ENCODE data around the gene MED1.
"Not testable (repeated sequence)": the region's sequence is repeated elsewhere in the genome, so short reads cannot be mapped to it uniquely, and the experiment has no call there.

MED1 gene

DNA sequence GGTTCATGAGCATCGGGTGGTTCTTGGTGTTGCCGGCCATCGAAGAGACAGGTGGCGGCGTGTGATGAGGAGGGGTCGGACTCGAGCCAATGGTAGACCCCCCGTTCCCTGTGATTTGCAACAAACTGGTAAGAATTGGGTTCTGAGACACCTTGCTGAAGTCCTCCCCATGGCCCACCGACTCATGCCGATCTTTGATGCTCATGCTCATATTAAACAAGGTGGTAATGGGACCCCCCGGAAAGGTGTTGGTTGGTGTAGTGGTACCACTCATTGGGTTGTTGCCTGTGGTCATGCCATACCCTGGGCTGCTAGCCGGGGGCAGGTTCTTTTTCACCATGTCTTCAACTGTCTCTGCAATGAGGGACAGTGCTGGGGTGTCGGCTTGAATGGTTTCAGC is 40.8 kb downstream of the MED1 start:
- no peak for DNase-seq

DNA sequence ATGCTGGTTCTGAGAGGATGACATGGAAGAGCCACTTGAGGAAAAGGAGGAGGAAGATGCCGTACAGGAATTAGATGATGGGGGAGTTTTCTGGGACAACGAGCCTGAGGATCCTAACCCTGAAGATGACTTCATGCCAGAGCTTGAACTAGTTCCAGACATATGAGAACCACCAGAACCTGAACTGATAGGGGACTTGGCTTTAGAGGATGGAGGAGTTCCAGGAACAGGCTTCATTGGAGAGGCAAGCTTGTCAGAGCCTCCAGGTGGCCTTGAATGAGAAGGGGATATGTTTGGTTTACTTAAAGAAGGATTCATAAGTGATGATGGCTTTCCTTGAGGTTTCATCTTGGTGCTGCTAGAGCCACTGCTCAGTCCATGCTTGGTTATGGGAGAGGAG is 42.7 kb downstream of the MED1 start:
- no peak for DNase-seq

DNA sequence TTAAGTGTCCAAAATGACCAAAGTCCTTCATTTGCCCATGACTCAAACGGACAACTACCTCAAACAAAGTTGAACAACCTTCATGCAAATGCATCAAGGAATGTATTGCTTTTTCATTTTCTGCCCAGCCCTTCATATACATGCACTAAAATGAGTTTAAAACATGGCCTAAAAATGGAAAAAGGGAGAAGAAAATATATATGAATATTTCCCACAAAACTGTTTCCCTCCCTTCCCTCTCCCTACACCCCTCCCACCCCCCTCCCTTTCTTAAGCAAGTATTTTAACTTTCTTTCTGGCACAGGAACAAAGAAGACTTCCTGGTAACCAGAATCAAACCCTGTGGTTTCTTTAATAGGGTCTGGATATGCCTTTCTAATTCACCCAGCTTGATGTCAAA is 44.1 kb downstream of the MED1 start:
- DNase-seq: no peak

DNA sequence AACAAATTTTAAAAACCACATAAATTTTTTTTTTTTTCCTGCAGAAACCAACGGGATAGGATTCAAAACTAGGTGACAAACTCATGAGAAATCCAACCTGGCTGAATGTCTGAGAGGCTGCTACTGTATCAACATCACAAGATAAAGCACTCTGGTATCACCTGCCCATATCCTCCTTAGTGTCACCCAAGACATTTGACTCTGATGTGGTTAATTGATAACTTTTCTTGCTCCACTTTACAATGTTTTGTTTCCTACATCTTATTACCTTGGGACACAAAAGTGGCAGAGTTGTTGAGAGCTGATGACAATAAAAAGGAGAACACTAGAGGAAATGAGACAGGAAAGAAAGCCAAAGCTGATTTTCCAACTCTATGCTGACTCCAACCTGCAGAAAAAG is 45.6 kb downstream of the MED1 start:
- no peak for DNase-seq

DNA sequence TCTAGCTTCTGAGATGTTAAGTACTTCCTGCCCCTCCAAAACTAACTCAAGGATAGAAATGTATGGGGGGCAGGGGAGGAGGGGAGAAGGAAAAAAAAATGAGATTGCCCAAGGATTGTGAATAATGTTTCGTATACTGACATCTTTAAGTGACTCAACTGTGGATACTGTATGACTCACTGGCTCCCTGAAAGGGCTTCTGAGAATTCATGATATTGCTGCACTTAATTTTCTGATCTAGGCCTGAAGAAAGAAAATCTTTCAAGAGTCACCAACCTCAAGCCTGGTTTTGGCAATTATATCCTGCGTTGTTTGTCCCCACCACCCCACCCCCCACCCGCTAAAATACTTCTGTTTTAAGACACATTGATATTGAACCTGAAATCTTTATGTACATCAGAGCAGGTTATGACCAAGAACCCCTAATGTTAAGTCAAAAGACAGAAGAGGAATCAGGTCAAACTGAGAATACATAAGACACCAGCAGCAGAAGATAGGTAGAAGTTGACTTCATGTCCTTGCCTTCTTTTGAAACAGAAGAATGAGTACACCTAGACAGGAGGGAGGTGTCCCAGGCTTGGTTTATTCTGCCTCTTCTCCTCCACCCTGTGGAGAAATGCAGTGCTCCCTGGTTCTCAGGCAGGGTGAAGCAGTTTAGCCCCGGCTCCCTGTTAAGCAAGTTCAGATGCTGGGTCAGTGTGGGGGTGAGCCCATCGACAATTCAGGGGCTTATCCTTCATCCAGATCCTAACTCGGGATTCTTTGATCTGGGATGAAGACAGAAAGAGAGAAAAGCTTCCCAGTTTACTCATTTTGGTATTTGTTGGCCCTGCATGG is 46.3 kb downstream of the MED1 start:
- peak; percentile 33 to 42 for DNase-seq

DNA sequence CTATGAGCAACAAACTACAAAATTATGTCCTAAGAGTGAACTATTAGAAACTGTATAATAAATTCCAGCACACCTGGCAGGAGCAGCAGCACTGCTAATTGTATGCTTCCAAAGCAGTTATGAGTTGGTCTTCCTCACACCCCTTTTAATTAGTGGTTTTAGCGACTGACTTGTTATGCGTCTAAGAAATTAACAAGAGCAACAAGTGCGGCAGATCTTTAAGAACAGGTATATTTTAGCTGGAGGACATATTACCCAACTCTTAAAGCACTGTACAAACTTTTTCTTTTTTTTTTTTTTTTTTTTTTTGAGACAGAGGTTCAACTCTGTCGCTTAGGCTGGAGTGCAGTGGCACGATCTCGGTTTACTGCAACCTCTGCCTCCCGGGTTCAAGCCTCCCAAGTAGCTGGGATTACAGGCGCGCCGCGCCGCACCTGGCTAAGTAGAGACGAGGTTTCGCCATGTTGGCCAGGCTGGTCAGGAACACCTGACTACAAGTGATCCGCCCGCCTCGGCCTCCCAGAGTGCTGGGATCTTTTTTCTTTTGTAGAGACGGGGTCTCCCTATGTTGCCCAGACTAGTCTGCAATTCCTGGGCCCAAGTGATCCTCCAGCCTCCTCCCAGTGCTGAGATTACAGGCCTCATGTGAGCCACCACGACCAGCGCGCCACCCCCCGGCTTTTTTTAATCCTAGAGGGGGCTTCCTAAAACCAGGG is 48.0 kb downstream of the MED1 start:
- DNase-seq: peak in 1 of 2 experiments; percentile 27

DNA sequence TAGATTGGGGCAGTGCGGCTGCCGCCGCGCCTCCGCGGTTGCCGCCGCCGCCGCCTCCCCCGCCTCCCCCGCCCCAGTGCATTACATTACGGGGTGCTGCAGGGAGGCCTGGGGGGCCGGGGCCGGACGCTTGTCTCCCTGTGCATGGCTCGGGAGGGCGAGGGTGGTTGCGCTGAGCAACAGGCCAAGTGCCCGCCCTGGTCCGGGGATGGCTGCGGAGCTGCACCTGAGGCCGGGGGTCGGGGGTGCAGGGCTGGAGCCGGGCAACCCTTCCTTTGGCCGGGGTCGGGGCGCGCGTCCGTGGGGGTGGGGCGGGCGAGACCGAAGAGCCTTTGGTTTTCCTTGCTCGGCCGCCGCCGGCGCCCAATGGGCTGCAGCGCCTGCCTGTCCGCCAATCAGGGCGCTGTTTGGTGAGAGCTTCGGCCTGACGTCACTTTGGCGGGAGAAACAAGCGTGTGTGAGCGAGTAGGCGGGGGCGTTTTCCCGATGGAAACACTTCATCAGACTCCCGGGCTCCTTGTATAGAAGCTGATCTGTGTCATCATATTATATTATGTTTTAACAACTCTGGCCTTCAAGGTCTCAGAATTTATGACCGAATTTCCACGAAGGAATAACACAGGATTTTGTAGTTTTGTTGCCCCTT is 48.7 kb downstream of the MED1 start:
- peak; percentile 93 for DNase-seq

DNA sequence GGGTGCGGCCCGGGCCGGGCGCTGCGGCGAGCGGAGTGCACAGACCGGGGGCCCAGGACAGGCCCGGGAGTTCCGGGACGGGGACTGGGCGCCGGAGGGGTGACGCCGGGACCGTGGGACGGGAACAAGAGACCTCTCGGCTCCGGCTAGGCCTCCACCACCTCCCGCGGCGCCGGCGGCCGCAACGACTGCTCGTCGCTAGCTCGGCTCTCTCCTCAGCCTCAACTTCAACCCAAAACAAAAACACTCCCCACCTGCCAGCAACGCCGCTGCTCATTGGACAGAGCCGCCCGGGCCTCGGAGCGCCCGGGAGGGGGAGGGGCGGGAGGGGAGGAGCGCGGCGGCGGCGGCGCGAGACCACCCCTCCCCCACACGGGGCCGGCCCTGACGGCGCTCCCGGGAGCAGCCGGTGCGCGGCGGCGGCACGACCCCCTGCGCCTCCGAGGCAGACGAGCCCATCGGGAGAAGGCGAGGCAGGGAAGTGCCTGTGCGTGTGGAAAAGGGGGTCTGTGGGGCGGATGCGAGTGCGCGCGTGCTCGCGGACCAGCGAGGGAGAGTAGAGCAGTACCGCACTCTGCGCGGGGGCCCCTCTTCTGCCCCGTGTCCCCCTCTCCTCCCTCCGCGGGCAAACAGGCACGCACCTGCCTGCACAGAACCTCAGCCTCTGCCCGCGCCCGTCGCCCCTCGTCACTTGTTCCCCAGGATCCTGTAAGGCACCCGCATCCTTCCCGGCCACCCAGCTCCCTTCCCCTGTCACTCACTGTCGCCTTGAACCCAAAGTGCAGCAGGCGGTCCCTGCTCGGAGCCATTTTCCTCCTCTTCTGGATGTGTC is 49.4 kb downstream of the MED1 start, which contains the start of gene FBXL20:
Gene FBXL20, minus strand, starts transcription at position 215 of the 832 bp plus-strand sequence. CDS start 224 bp downstream, outside the sequence.
- DNase-seq: peak; percentile 94

DNA sequence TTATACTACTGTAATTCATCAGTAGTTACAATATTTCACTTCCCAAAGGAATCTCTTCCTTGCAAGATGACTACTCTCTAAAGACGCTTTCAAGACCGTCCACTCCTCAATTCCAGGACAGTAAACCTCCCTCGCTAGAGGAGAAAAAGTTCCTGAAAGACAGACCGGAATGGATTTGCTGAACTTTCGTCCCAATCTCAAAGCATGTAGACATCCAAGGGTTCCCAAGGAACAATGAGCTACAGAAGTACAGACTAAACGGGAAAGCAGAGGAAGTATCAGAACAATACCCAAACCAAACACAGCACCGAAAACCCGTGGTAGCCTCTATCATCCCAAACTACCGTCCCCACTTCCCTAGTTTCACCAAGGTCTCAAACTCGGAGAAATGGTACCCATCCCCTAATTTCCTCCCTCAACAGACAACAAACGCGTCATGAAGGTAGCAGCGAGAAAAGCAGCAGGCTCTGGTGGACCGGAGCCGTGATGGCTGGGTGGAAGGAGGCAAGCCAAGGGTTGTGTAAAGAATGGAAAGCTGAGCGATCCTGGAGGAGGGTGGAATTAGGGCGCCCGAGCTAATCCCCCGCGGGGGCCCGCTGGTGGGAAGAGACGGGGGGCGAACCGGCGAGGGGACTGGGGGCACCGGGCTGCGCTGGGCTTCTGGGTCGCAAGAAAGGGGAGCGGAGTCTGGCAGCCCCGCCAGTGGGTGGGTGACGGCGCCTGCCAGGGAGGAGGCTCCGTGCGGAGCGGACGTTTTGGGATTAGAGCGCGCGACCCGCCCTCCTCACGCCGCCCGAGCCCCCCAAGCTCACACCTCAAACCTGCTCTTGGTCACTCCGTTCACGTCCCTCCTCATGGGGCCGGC is 50.3 kb downstream of the MED1 start:
- DNase-seq: no peak

DNA sequence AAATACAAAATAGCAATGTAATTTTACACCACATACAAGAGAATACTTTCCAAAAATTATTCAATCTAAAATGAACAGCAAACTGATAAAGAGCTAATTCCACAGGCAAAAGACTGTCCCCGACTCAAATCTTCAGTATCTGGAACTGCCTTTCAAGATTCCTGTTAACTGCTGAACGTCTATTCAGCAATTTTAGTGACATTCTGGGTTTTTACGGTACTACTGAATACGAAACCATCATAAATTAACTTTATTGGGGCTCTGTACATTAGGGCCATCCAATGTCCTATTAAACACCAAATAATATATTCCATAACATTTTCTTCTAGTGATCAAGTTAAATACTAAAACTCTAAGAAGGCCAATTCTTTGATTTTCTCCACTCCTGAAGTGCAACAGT is 51.3 kb downstream of the MED1 start:
- no peak for DNase-seq

DNA sequence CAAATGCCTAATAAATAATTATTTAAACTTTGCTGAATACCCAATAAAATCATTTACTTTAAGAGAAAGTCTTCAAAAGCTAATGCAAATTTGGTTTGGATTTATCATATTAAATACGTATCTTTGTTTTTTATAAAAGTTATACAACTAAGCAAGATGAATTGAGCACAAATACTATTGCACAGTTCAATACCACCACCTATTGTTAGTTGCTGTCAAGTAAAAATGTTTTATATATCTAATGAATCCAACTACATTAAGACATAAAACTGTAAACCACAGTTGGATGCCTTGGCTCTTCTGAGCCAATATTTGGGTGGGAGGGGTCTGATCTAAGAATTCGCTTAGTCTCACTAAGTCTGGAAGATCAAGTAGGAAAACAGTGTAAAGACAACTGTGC is 57.3 kb downstream of the MED1 start:
- DNase-seq: no peak

DNA sequence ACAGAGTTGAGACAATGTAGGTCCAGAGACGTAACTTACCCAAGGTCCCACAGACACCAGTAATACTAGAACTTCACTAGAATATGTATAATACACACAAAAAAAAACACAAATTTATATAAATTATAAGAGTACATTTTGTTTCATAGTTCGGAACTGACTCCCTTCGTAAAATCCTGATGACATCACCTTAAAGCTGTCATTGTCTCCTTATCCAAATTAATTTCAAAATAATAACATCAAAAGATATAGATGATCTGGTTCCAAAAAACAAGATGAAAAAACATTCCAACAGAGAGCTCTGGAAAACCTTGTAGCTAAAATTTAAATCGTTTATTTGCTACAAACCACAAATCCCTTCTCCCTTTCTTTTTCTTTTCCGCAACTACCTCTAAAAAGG is 59.6 kb downstream of the MED1 start:
- no peak for DNase-seq

DNA sequence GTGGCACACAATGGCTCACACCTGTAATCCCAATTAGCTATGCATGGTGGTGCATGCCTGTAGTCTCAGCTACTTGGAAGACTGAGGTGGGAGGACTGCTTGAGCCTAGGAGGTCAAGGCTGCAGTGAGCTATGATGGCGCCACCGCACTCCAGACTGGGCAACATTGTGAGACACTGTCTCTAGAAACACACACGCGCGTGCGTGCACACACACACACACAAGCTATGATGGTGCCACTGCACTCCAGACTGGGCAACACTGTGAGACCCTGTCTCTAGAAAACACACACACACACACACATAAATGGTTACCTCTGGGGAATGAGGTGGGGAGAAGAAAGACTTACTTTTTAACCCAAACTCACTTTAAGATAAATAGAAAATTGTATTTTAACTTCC is 66.0 kb downstream of the MED1 start:
- no peak for DNase-seq

DNA sequence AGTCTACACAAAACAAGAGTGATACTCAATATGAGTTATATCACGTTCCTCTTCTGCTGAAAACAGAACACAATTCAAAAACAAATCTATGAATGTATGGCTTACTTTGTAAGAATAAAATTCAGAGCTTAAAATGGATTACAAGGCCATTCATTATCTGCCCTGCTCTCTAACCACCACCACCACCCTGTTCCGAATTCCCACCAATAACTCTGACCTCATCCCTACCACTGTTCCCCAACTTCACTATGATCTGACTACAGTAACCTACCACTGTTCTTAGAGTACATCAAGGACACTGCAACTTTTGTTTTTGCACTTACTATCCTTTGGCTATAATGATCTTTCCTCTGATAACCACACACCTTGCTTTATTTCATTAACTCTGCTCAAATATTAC is 70.9 kb downstream of the MED1 start:
- DNase-seq: no peak

DNA sequence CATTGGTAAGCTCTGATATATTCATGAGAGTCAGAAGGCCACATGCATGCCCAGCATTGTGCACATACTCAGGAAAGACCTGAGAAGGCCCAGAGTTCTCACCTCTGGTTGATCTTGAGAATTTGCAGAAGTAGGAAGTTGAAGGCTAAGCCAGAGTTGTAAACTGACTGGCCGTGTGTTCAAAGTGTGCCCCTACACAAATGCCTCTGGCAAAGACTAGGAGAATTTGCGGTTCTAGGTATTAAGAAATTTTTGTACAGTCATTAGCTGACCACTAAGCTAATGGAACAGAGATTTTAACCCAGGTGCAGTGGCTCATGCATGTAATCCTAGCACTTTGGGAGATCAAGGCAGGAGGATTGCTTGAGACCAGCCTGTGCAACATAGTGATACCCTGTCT is 74.6 kb downstream of the MED1 start:
- DNase-seq: no peak

DNA sequence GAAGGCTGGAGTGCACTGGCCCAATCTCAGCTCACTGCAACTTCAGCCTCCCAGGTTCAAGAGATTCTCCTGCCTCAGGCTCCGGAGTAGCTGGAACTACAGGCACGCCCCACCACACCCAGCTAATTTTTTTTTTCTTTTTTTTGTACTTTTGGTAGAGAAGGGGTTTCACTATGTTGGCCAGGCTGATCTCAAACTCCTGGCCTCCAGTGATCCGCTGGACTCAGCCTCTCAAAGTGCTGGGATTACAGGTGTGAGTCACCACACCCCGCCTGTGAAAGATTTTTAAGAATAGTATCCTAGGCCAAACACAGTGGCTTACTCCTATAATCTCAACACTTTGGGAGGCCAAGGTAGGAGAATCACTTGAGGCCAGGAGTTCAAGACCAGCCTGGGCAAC is 83.3 kb downstream of the MED1 start:
- not testable (repeated sequence) for DNase-seq

DNA sequence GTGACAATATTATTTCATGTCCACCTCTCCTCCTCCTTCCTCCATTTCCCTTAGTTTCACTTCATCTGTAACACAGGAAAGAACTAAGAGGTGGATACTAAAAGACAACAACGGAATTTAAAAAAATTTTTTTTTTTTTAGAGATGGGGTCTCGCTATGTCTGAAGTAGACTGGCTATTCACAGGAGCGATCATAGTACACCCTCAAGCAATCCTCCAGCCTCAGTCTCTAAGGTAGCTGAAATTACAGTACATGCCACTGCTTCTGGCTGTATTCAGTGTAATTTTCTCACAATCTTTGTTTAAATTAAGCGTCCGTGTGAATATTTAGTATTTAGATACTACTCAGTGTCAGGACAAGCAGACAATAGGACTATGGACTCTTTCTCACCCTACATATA is 85.2 kb downstream of the MED1 start:
- no peak for DNase-seq

DNA sequence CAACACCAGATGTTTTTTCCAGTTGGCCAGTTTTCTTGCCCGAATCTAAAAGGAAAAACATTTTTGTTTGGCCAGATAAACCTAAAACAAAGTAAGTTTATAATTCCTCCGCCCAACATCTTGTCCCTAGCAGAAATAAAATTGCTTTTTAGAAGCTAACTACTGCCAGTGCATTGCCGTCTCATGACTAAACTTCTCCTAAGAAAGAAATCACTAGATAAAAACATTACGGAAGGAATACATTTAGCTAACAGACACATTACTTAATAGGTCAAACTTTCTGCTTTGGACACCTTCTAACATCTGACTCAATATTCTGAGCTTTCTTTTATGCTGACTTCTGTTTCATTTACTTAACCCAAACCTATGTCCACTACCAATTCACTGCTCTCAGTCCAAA is 85.8 kb downstream of the MED1 start:
- DNase-seq: no peak

DNA sequence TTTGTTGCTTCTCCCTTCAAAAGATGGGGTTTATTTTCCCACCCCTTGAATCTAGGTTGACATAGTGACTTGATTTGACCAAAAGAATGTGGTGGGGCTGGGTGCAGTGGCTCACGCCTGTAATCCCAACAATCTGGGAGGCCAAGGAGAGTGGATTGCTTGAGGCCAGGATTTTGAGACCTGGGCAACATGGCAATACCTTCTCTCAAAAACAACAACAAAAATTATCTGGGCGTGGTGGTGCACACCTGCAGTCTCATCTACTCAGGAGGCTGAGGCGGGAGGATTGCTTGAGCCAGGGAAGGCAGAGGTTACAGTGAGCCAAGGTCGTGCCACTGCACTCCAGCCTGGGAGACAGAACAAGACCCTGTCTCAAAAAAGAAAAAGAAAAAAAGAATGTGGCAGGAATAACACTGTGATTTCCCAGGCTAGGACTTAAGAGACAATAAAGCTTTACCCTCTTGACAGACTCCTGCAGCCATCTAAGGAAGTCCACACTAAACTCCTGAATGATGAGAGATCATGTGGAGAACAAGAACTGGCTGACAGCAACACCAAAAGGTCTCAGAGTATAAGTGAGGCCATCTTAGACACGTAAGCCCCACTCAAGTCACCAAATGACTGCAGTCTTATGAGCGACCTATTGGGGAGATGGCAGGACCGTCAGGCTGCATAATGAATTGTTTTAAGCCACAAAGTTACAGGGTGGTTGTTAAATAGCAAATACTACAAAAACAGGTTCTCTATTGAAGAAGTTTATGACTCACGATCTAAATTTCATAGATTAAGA is 86.6 kb downstream of the MED1 start:
- no peak for DNase-seq

DNA sequence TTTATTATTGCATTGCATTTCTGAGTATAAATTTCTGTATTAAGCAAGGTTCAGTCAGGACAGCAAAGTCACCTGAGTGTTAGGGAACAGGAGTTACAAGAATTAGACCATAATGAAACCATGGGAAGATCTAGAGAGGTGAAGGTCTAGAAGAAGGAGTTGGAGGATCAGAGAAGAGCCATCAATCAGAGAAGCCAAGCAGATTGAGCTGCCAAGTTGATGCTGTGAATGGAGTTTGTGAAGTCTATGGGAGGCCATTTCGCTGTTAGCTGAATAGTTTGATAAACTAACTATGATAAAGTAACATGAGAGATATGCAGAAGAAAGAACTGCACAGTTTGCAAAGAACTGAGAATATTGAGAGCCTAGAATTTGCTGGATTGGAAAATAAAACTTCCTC is 90.0 kb downstream of the MED1 start:
- no peak for DNase-seq

DNA sequence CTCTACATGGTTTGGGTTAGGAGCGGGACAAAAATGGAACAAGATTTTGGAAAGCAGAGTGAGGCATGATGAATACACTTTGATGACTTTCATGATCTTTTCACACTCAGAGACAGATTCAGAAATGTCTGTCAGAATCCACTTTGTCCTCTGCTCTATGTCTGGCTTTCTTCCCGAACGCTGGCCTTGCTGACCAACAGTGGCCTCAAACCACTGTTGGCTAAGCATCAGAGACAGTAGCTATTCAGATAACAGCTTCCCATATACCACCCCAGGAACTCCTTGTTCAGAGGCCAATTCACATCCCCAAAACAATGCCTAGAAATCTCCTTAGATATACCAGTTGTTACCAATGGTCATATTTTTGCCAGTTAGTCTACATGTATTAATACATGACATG is 90.5 kb downstream of the MED1 start:
- no peak for DNase-seq

Data from activated T-cell treated with anti-CD3 and anti-CD28 coated beads, Interleukin-2, amount 50 U/mL, for 48 hours (primary cell).